BLaER1 (cell line): Measurements from ENCODE around the gene EIF2B5.

ENCODE experiments used
- H3K27ac ChIP-seq: shearing (Covaris generic); formaldehyde crosslinking; 2 replicates; pipeline ENCODE4 v1.8.1; 2022
- H3K27me3 ChIP-seq: shearing (Covaris generic); formaldehyde crosslinking; 2 replicates; pipeline ENCODE4 v1.8.1; 2022
- H3K36me3 ChIP-seq: shearing (Covaris generic); formaldehyde crosslinking; 2 replicates; pipeline ENCODE4 v1.8.1; 2022
- H3K4me1 ChIP-seq: shearing (Covaris generic); formaldehyde crosslinking; 2 replicates; pipeline ENCODE4 v1.8.1; 2022
- H3K4me2 ChIP-seq: shearing (Covaris generic); formaldehyde crosslinking; 2 replicates; pipeline ENCODE4 v1.8.1; 2022
- H3K4me3 ChIP-seq: shearing (Covaris generic); formaldehyde crosslinking; 2 replicates; pipeline ENCODE4 v1.8.1; 2022
- H3K9ac ChIP-seq: shearing (Covaris generic); formaldehyde crosslinking; 2 replicates; pipeline ENCODE4 v1.8.1; 2022
- H3K9me3 ChIP-seq: shearing (Covaris generic); formaldehyde crosslinking; 2 replicates; pipeline ENCODE4 v1.8.1; 2022
- H4K20me1 ChIP-seq: shearing (Covaris generic); formaldehyde crosslinking; 2 replicates; pipeline ENCODE4 v1.8.1; 2022
- Cebpa-rat ChIP-seq: shearing (Covaris generic); IDR thresholded peaks from 2 replicates; pipeline ENCODE4 v1.8.1; 2022

The EIF2B5 gene

GRCh38 chr3:184188080-184188479 is 52.9 kb downstream of the EIF2B5 start:
- H4K20me1 ChIP-seq, result peaks cover 48% of the 10 kb centered on the region
- peaks cover 76% of the 10 kb centered on the region for H3K36me3 ChIP-seq
- peaks cover 25% of the 10 kb centered on the region for H3K4me1 ChIP-seq
- H3K9me3 ChIP-seq, result no peaks in the 10 kb centered on the region
- no peak for TF ChIP-seq Cebpa-rat
- H3K4me3 ChIP-seq, result no peak overlapping the region
- H3K4me2 ChIP-seq, result no peak overlapping the region
- H3K9ac ChIP-seq, result peak overlapping the region; percentile 91; the same call in 1 of the 2 replicates
- no peak overlapping the region for H3K27ac ChIP-seq
- H3K27me3 ChIP-seq, result no peaks in the 10 kb centered on the region

GRCh38 chr3:184189421-184189820 is 54.3 kb downstream of the EIF2B5 start:
- H3K27ac ChIP-seq, result no peak overlapping the region
- H3K9me3 ChIP-seq, result no peaks in the 10 kb centered on the region
- H4K20me1 ChIP-seq, result peaks cover 48% of the 10 kb centered on the region
- H3K27me3 ChIP-seq, result no peaks in the 10 kb centered on the region
- H3K4me2 ChIP-seq, result no peak overlapping the region
- H3K4me3 ChIP-seq, result no peak overlapping the region
- H3K4me1 ChIP-seq, result peaks cover 25% of the 10 kb centered on the region
- peaks cover 76% of the 10 kb centered on the region for H3K36me3 ChIP-seq
- no peak for TF ChIP-seq Cebpa-rat
- no peak overlapping the region for H3K9ac ChIP-seq

- Histone ChIP-seq H3K36me3 (peaks cover 89% of the 10 kb centered on the region), H3K4me3 (no peak overlapping the region), H4K20me1 (peaks cover 31% of the 10 kb centered on the region), H3K27ac (no peak overlapping the region), H3K4me2 (no peak overlapping the region), H3K4me1 (0 out of 2 replicates have a peak, but pooled peaks cover 4% of the 10 kb centered on the region), H3K9me3 (no peaks in the 10 kb centered on the region), H3K27me3 (no peaks in the 10 kb centered on the region), H3K9ac (no peak overlapping the region)
- TF ChIP-seq Cebpa-rat, result no peak
Observed at GRCh38 chr3:184192889-184193288, 57.7 kb downstream of the EIF2B5 start.

GRCh38 chr3:184193991-184194539 is 58.9 kb downstream of the EIF2B5 start:
- Histone ChIP-seq H3K4me1 (no peaks in the 10 kb centered on the region), H3K4me2 (no peak overlapping the region), H4K20me1 (peaks cover 19% of the 10 kb centered on the region), H3K9me3 (no peaks in the 10 kb centered on the region), H3K27ac (no peak overlapping the region), H3K9ac (no peak overlapping the region), H3K27me3 (no peaks in the 10 kb centered on the region), H3K4me3 (no peak overlapping the region), H3K36me3 (peaks cover 78% of the 10 kb centered on the region)
- no peak for TF ChIP-seq Cebpa-rat
